OCI-LY1 (cell line): ENCODE data around the gene WBP2.

ENCODE experiments used
- H2AFZ ChIP-seq: fragments of 200-600 bp; sonication (generic), shearing (Covaris generic); 2 replicates; pipeline ENCODE4 v1.6.0; 2014; ENCODE audit warnings: antibody characterized with exemption, mild to moderate bottlenecking, low read length
- H3F3A ChIP-seq: fragments of 200-600 bp; sonication (generic), shearing (Covaris generic); 2 replicates; pipeline ENCODE4 v1.6.0; 2014; ENCODE audit warnings: mild to moderate bottlenecking, antibody characterized with exemption, low read length, moderate library complexity; ENCODE audit not compliant: insufficient read depth
- H3K27ac ChIP-seq: fragments of 200-600 bp; sonication (generic); 2 replicates; pipeline ENCODE4 v1.5.1; 2014; ENCODE audit warnings: low read length, mixed run types, mild to moderate bottlenecking, low read depth; ENCODE audit not compliant: poor library complexity, severe bottlenecking
- H3K27me3 ChIP-seq: fragments of 200-600 bp; sonication (generic); 2 replicates; pipeline ENCODE4 v1.6.0; 2014; ENCODE audit warnings: antibody characterized with exemption, mild to moderate bottlenecking, low read length, moderate library complexity; ENCODE audit not compliant: insufficient read depth
- H3K36me3 ChIP-seq: fragments of 200-600 bp; sonication (generic); 2 replicates; pipeline ENCODE4 v1.6.1; 2014; ENCODE audit warnings: mild to moderate bottlenecking, antibody characterized with exemption, low read length, moderate library complexity, mixed read lengths; ENCODE audit not compliant: insufficient read depth
- H3K4me1 ChIP-seq: fragments of 200-600 bp; sonication (generic); 2 replicates; pipeline ENCODE4 v1.5.1; 2014; ENCODE audit warnings: mild to moderate bottlenecking, low read length, moderate library complexity; ENCODE audit not compliant: insufficient read depth, severe bottlenecking
- H3K4me2 ChIP-seq: fragments of 200-600 bp; sonication (generic), shearing (Covaris generic); 2 replicates; pipeline ENCODE4 v1.6.1; 2014; ENCODE audit warnings: low read length
- H3K4me3 ChIP-seq: fragments of 200-600 bp; sonication (generic); 2 replicates; pipeline ENCODE4 v1.5.1; 2014; ENCODE audit warnings: low read length, low read depth, mild to moderate bottlenecking, mixed read lengths; ENCODE audit not compliant: poor library complexity, severe bottlenecking
- H3K79me2 ChIP-seq: fragments of 200-600 bp; shearing (Covaris generic); 2 replicates; pipeline ENCODE4 v1.6.1; 2016; ENCODE audit warnings: mixed run types, low read length, mixed read lengths; ENCODE audit not compliant: insufficient read depth
- H3K9ac ChIP-seq: fragments of 200-600 bp; sonication (generic), shearing (Covaris generic); 2 replicates; pipeline ENCODE4 v1.6.1; 2014; ENCODE audit warnings: mild to moderate bottlenecking, low read length, mixed read lengths
- H3K9me2 ChIP-seq: fragments of 200-600 bp; sonication (generic), shearing (Covaris generic); 2 replicates; pipeline ENCODE4 v1.6.1; 2014; ENCODE audit warnings: low read depth, mild to moderate bottlenecking, low read length, mixed read lengths
- H3K9me3 ChIP-seq: fragments of 200-600 bp; shearing (Covaris generic); 2 replicates; pipeline ENCODE4 v1.6.1; 2014; ENCODE audit warnings: low read length, mixed read lengths
- H4K20me1 ChIP-seq: fragments of 200-600 bp; sonication (generic), shearing (Covaris generic); 2 replicates; pipeline ENCODE4 v1.6.0; 2016; ENCODE audit warnings: mild to moderate bottlenecking, low read length; ENCODE audit not compliant: insufficient read depth
- EZH2 ChIP-seq: fragments of 200-600 bp; sonication (generic), shearing (Covaris generic); IDR thresholded peaks from 2 replicates; pipeline ENCODE4 v1.8.0; 2017; ENCODE audit warnings: borderline replicate concordance, mixed run types, mild to moderate bottlenecking, antibody characterized with exemption, low read length, moderate library complexity, mixed read lengths
- TF ChIP-seq, protein P1 (sequence below): fragments of 200-600 bp; sonication (generic), shearing (Covaris generic); IDR thresholded peaks from 2 replicates; pipeline ENCODE4 v1.5.1; 2017; ENCODE audit warnings: mild to moderate bottlenecking, antibody characterized with exemption, low read length, moderate library complexity, mixed read lengths

The WBP2 gene

DNA sequence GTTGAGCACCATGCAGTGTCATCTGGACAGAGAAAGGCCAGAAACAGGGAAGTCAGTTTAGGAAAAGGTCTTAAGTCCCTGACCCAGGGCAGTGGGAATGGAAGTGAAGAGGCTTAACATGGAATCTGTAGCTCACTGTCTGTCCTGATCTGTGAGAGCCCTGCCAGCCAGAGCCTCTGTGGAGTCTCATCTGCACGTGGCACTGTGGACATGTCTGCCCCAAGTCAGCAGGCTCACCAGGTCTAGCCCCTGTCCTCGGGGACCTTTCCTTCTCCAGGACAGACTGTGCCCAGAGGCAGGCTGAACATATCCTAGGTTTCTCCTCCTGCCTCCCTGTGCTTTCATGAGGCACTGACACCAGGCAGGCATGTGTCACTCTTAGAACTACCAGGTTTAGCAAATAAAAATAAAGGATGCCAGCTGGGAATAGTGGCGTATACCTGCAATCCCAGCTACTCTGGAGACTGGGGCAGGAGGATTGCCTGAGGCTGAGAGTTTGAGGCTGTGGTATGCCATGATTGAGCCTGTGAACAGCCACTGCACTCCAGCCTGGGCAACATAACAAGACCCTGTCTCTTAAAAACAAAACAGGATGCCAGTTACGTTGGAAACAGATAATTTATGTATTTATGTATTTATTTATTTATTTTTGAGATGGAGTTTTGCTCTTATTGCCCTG lies 48.2 kb downstream of the WBP2 start:
- H3K4me3 ChIP-seq, result no peak overlapping the region
- H3K9ac ChIP-seq, result no peak overlapping the region
- H3K79me2 ChIP-seq, result peaks cover 19% of the 10 kb centered on the region
- H3K4me1 ChIP-seq, result peaks cover 5% of the 10 kb centered on the region
- H3K27ac ChIP-seq, result no peak overlapping the region
- H3K4me2 ChIP-seq, result no peak overlapping the region
- H3K9me2 ChIP-seq, result no peaks in the 10 kb centered on the region
- H2AFZ ChIP-seq, result no peak overlapping the region
- H3K27me3 ChIP-seq, result no peaks in the 10 kb centered on the region
- no peaks in the 10 kb centered on the region for H3K9me3 ChIP-seq
- TF ChIP-seq, protein P1, sequence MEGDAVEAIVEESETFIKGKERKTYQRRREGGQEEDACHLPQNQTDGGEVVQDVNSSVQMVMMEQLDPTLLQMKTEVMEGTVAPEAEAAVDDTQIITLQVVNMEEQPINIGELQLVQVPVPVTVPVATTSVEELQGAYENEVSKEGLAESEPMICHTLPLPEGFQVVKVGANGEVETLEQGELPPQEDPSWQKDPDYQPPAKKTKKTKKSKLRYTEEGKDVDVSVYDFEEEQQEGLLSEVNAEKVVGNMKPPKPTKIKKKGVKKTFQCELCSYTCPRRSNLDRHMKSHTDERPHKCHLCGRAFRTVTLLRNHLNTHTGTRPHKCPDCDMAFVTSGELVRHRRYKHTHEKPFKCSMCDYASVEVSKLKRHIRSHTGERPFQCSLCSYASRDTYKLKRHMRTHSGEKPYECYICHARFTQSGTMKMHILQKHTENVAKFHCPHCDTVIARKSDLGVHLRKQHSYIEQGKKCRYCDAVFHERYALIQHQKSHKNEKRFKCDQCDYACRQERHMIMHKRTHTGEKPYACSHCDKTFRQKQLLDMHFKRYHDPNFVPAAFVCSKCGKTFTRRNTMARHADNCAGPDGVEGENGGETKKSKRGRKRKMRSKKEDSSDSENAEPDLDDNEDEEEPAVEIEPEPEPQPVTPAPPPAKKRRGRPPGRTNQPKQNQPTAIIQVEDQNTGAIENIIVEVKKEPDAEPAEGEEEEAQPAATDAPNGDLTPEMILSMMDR, result no peak
- no peak for TF ChIP-seq EZH2
- no peaks in the 10 kb centered on the region for H3F3A ChIP-seq
- no peaks in the 10 kb centered on the region for H4K20me1 ChIP-seq
- H3K36me3 ChIP-seq, result peaks cover 50% of the 10 kb centered on the region

GRCh38 chr17:75803883-75804282 lies 51.3 kb downstream of the WBP2 start:
- Histone ChIP-seq H3K4me1 (peaks cover 5% of the 10 kb centered on the region), H3K27ac (no peak overlapping the region), H3K9ac (no peak overlapping the region), H3K4me2 (no peak overlapping the region), H3K4me3 (no peak overlapping the region), H3K9me2 (no peaks in the 10 kb centered on the region), H3K79me2 (peaks cover 19% of the 10 kb centered on the region), H3K36me3 (peaks cover 43% of the 10 kb centered on the region), H3K9me3 (no peaks in the 10 kb centered on the region), H3F3A (no peaks in the 10 kb centered on the region), H4K20me1 (no peaks in the 10 kb centered on the region), H3K27me3 (no peaks in the 10 kb centered on the region), H2AFZ (no peak overlapping the region)
- no peak for TF ChIP-seq EZH2
- TF ChIP-seq, protein P1, result no peak

DNA sequence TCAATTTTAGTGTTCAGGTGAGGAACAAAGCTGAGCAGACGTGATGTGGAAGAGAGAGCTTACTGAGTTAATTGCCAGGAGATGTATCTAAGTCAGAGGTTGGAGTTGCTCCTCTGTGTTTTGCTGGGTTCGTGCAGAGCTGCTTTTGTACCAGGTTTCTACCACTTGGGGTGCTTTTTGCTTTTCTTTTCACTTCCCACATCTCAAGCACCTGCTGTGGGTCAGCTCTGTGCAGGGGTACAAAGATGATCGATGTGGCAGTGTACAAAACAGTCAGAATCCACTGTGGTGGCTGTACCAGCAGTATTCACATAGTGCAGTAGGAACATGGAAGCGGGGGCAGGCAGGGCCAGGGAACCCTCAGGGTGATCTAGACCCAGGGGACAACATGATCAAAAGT lies 55.7 kb downstream of the WBP2 start:
- Histone ChIP-seq H3K27me3 (no peaks in the 10 kb centered on the region), H2AFZ (no peak overlapping the region), H3K27ac (no peak overlapping the region), H3K36me3 (peaks cover 78% of the 10 kb centered on the region), H3K9me2 (no peaks in the 10 kb centered on the region), H3K79me2 (peaks cover 40% of the 10 kb centered on the region), H3K4me1 (no peaks in the 10 kb centered on the region), H4K20me1 (no peaks in the 10 kb centered on the region), H3F3A (no peaks in the 10 kb centered on the region), H3K9me3 (no peaks in the 10 kb centered on the region), H3K9ac (no peak overlapping the region), H3K4me2 (no peak overlapping the region), H3K4me3 (no peak overlapping the region)
- TF ChIP-seq, protein P1, result no peak
- TF ChIP-seq EZH2, result no peak
